ENCODE results near the gene ATP10A. TPM values are rescaled to one million over a fixed set of nuclear protein-coding genes. Genes with fewer than 3 reads are reported as not detected.
A peak's percentile ranks its signal among the peaks of the same experiment; 100 is the strongest.

Gene ATP10A
- total RNA-seq, 1 donor from 2014 or later: 0.26 TPM

- Histone ChIP-seq H3K4me3 (ENCODE audit: low read depth, low read length) (no peak overlapping the region), H3K27me3 (ENCODE audit: control insufficient read depth, insufficient read depth, low read length) (no peaks in the 10 kb centered on the region), H3K36me3 (ENCODE audit: control insufficient read depth, insufficient read depth, low read length) (no peaks in the 10 kb centered on the region)
- TF ChIP-seq, protein P1, sequence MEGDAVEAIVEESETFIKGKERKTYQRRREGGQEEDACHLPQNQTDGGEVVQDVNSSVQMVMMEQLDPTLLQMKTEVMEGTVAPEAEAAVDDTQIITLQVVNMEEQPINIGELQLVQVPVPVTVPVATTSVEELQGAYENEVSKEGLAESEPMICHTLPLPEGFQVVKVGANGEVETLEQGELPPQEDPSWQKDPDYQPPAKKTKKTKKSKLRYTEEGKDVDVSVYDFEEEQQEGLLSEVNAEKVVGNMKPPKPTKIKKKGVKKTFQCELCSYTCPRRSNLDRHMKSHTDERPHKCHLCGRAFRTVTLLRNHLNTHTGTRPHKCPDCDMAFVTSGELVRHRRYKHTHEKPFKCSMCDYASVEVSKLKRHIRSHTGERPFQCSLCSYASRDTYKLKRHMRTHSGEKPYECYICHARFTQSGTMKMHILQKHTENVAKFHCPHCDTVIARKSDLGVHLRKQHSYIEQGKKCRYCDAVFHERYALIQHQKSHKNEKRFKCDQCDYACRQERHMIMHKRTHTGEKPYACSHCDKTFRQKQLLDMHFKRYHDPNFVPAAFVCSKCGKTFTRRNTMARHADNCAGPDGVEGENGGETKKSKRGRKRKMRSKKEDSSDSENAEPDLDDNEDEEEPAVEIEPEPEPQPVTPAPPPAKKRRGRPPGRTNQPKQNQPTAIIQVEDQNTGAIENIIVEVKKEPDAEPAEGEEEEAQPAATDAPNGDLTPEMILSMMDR (IDR thresholded peaks at IDR 0.05; ENCODE audit: insufficient read depth, low read length, severe bottlenecking): no peak
- DNase-seq (ENCODE audit: low read depth) (no peak), FAIRE-seq (no peak)
Measured at GRCh38 chr15:25712961-25713355, 150.2 kb downstream of the ATP10A start.

GRCh38 chr15:25712192-25712960, 150.8 kb downstream of the ATP10A start:
- no peaks in the 10 kb centered on the region for H3K36me3 ChIP-seq (ENCODE audit: control insufficient read depth, insufficient read depth, low read length)
- H3K4me3 ChIP-seq (ENCODE audit: low read depth, low read length): no peak overlapping the region
- no peaks in the 10 kb centered on the region for H3K27me3 ChIP-seq (ENCODE audit: control insufficient read depth, insufficient read depth, low read length)
- TF ChIP-seq, protein P1 (IDR thresholded peaks at IDR 0.05; ENCODE audit: insufficient read depth, low read length, severe bottlenecking): no peak
- no peak for FAIRE-seq
- no peak for DNase-seq (ENCODE audit: low read depth)

- FAIRE-seq (peak; percentile 64), DNase-seq (ENCODE audit: low read depth) (no peak)
- Histone ChIP-seq H3K27me3 (ENCODE audit: control insufficient read depth, insufficient read depth, low read length) (no peaks in the 10 kb centered on the region), H3K36me3 (ENCODE audit: control insufficient read depth, insufficient read depth, low read length) (no peaks in the 10 kb centered on the region), H3K4me3 (ENCODE audit: low read depth, low read length) (no peak overlapping the region)
- TF ChIP-seq, protein P1 (IDR thresholded peaks at IDR 0.05; ENCODE audit: insufficient read depth, low read length, severe bottlenecking): no peak
Measured at GRCh38 chr15:25711691-25712090, 151.4 kb downstream of the ATP10A start.

GRCh38 chr15:25711164-25711563, 152.0 kb downstream of the ATP10A start:
- FAIRE-seq (no peak), DNase-seq (ENCODE audit: low read depth) (no peak)
- Histone ChIP-seq H3K4me3 (ENCODE audit: low read depth, low read length) (no peak overlapping the region), H3K36me3 (ENCODE audit: control insufficient read depth, insufficient read depth, low read length) (no peaks in the 10 kb centered on the region), H3K27me3 (ENCODE audit: control insufficient read depth, insufficient read depth, low read length) (no peaks in the 10 kb centered on the region)
- TF ChIP-seq, protein P1 (IDR thresholded peaks at IDR 0.05; ENCODE audit: insufficient read depth, low read length, severe bottlenecking): no peak

DNA sequence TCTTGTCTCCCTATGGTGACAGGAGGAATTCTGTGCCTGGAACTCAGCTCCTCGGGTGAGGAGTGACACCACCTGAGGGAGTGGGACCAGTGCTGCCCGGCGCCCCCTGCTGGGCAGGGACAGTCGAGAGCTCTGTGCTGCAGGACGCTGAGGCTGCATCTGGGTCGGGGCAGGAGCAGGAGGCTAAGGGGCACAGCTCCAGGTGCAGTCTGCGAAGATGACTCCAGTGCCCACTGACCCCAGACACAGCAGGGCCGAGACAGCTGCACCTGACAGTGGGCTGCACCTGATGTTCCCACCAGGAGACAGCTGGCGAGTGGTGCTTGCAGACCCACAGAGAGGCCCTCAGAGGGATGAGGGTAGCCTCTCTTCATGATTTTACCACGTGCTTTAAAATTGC, 152.9 kb downstream of the ATP10A start:
- FAIRE-seq: no peak
- Histone ChIP-seq H3K4me3 (ENCODE audit: low read depth, low read length) (no peak overlapping the region), H3K36me3 (ENCODE audit: control insufficient read depth, insufficient read depth, low read length) (no peaks in the 10 kb centered on the region), H3K27me3 (ENCODE audit: control insufficient read depth, insufficient read depth, low read length) (no peaks in the 10 kb centered on the region)
- DNase-seq (ENCODE audit: low read depth): no peak
- TF ChIP-seq, protein P1 (IDR thresholded peaks at IDR 0.05; ENCODE audit: insufficient read depth, low read length, severe bottlenecking): peak; percentile 8

Data from bronchial epithelial cell (primary cell).